NCI-H2171 treated with DMSO at 0.1 percent for 48 hours (cell line): ENCODE data around the gene CCNI.
A peak's percentile ranks its signal among the peaks of the same experiment; 100 is the strongest.
"Not testable (repeated sequence)": the region's sequence is repeated elsewhere in the genome, so short reads cannot be mapped to it uniquely, and the experiment has no call there.

Experiments
- DNase-seq: peaks from one replicate; lab custom pipeline; 2025; lab: John Stamatoyannopoulos, UW

Gene CCNI

DNA sequence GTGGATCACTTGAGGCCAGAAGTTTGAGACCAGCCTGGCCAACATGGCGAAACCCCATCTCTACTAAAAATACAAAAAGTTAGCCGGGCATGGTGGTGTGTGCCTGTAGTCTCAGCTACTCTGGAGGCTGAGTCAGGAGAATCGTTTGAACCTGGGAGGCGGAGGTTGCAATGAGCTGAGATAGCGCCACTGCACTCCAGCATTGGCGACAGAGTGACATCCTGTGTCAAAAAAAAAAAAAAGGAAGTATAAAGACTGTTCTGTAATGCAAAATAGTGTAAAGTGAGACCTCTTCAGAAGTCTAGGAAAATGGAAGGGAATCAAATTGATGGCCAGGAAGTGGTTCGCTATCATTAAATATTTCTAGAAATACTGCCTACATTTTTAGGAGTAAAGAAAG lies 5.0 kb upstream of the CCNI start:
- not testable (repeated sequence) for DNase-seq

DNA sequence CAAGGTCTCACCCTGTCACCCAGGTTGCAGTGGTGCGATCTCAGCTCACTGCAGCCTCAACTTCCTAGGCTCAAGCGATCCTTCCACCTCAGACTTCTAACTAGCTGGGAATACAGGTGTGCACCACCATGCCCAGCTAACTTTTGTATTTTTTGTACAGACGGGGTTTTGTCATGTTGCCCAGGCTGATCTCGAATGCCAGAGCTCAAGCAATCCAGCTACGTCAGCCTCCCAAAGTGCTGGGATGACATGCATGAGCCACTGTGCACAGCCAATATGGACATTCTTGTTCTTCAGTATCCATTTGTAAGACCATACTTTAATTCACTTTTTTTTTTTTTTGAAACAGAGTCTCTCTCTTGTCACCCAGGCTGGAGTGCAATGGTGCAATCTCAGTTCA lies 3.5 kb upstream of the CCNI start:
- DNase-seq = no peak

DNA sequence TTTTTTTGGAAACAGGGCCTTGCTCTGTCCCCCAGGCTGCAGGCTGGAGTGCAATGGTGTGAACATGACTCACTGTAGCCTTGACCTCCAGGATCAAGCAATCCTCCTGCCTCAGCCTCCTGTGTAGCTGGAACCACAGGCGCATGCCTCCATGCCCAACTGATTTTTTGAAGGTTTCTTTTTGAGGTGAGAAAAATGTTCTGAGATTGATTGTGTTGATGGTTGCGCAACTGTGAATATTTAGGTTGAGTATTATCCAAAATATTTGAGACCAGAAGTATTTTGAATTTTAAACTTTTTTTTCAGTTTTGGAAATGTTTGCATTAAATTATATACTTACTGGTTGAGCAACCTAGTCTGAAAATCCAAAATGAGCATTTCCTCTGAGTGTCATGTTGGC lies 2.6 kb upstream of the CCNI start:
- no peak for DNase-seq

GRCh38 chr4:77076889-77077635 lies 1.3 kb upstream of the CCNI start:
- no peak for DNase-seq

- DNase-seq = peak; percentile 27
Measured at GRCh38 chr4:77074981-77075855, 571 bp downstream of the CCNI start.

GRCh38 chr4:77074381-77074831 lies 1.4 kb downstream of the CCNI start:
- DNase-seq = no peak

- DNase-seq = no peak
Measured at GRCh38 chr4:77073981-77074380, 1.8 kb downstream of the CCNI start.

- DNase-seq = no peak
Measured at GRCh38 chr4:77073106-77073809, 2.5 kb downstream of the CCNI start.

DNA sequence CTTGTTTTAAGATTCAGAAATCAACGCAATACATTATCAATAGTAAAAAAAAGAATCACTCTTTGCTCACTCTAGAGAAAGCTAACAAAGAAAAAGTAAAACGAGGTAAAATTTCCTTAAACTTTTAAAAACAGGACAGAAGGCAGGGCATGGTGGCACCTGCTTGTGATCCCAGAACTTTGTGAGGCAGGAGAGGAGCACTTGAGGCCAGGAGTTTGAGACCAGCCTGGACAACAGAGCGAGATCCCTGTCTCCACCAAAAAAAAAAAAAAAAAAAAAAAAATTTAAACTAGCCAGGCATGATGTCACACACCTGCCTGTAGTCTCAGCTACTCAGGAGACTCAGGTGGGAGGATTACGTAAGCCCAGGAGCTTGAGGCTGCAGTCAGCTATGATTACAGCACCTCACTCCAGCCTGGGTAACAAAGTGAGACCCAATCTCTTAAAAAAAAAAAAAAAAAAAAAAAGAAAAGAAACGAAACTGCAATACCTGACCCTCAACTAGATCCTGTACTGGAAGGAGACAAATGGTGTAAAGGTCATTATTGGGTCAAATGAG lies 3.5 kb downstream of the CCNI start:
- peak; percentile 8 for DNase-seq

GRCh38 chr4:77069514-77069913 lies 6.3 kb downstream of the CCNI start:
- not testable (repeated sequence) for DNase-seq

DNA sequence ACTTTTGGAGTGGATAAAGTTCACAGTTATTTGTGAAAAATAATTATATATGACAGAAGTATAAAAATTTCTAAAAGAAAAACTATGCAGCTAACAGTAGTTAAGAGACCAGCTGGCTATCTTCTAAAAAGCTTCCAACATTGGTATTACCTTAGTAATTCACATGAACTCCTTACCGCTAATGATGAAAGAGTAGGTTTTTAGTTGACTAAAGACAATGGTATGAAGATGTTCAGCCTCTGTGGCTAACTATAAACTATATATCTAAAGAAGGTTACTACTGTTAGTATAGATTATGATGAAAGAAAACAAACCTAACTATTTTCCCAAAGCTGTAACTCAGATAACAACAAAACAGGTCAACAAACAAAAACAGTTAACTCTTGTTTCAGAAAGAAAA lies 10.4 kb downstream of the CCNI start:
- DNase-seq = no peak

GRCh38 chr4:77062856-77063255 lies 12.9 kb downstream of the CCNI start:
- no peak for DNase-seq

GRCh38 chr4:77052352-77052751 lies 23.4 kb downstream of the CCNI start:
- peak; percentile 1 for DNase-seq

- no peak for DNase-seq
Measured at GRCh38 chr4:77050962-77051361, 24.8 kb downstream of the CCNI start.

- DNase-seq = no peak
Measured at GRCh38 chr4:77047037-77047436, 28.8 kb downstream of the CCNI start.

GRCh38 chr4:77045490-77045889 lies 30.3 kb downstream of the CCNI start:
- no peak for DNase-seq

DNA sequence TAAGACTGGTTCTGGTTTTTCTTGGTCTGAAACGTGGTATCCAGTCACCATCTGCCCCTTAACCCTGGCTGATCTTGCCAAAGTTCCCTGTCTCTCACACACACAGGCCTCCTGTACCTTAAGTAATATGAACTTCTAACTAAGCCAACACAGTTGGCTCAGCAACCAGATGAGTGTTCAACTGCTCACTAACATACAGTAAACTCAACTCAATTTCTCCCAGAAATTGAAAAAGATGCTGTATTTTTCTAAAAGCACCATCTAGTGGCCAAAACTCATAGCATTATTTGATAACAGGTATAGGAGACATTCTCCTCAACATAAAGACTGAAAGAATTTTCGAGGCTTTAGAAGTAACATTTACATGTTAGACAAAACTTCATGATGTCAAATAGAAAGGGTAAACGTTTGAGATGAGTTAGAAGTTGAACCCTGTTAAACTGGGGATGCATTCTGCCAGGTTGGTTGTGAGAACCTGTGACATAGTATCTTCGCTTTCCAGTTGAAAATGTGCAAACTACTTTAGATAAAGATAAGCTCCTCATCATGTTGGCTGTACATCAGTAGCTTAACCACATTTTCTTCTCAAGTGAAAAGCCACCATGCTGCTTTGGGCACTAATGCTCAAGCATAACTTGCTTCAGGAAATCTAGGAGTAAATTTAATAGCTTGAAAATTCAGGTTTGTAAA lies 31.2 kb downstream of the CCNI start:
- DNase-seq = peak; percentile 2

DNA sequence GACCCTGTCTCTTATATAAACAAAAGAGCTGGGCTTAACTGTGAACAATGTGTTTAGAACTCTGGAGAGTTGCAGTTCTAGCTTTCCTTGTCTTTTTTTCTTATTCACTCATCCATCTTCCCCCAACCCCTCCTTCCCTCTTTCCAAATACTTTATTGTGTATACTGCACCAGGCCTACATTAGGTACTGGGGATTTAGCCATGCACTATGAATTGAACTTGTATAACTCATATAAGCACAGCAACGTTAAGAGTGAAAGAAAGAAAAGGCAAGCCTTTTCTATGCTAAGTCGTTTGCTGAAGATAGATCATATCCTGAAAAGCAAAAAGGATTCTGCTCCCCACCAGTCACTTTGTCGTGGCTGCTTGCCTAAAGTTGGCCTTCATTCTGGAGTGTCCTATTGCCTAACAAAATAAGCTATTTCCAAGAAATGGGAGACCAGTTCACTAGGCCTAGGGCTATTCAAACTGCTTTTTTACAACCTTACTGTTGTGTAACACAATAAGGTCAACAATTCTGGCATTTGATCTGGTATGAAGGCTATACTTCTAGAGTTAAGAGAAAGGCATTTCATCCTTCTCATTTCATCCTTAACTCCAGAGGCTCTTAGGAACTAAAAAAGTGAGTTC lies 32.2 kb downstream of the CCNI start:
- no peak for DNase-seq

DNA sequence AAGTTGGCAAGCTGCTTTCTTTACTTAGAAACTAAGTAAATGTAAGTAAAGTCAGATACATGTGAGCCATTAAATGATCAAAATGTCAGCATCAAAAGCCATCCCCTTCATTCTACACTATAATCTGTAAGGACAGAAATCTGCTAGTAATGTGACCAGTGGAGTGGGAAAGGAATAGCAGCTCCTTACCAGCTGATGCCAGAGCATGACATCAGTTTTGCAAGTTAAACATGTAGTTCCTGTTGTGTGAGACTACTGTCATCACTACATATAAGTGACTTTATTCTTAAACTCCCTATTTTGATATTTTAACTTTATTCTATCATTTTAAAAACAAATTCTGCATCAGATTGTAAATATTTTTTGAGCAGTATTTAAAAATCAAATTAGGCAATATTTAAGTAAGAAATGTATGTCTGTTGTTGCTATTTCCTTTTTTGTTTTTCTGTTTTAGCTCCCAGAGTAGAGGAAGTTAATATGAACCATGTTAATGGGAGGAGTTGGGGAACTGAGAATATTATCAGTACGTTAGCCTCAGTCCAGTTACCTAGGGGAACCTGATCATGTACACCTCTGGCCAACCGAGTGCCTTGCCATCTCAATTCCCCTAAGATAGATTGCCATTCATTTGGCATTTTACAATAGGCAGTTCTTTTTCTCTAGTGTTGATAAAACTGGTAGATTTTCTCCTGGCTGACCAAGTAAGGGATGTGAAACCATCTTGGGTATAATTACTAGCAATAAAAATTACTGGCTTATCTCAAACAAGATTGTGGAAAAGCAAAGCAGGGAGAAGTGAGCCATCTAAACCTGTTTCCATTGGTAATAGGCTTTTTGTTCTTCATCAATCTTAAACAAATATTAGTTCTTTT lies 34.7 kb downstream of the CCNI start:
- DNase-seq = no peak

- DNase-seq = no peak
Measured at GRCh38 chr4:77040270-77040669, 35.5 kb downstream of the CCNI start.
